Mucosa of descending colon (tissue), 3 donors: ENCODE results near the gene USP47. TPM values are rescaled to one million over a fixed set of nuclear protein-coding genes. Genes with fewer than 3 reads are reported as not detected.

Experiments
- ATAC-seq: fragments of 200-7000 bp; cut with Tn5 transposase; one replicate; pipeline ENCODE4 v1.9.1; 2020; ENCODE audit warnings: mild to moderate bottlenecking, moderate library complexity
- DNase-seq, 3 donors: peaks; one replicate each; pipeline ENCODE4 v3.0.0-alpha.2; 2020
- H3K36me3 ChIP-seq: fragments of 200-600 bp; one replicate; pipeline ENCODE4 v1.8.0; 2021; ENCODE audit warnings: low read depth, mild to moderate bottlenecking
- H3K4me1 ChIP-seq: fragments of 200-600 bp; one replicate; pipeline ENCODE4 v1.8.0; 2021; ENCODE audit warnings: low read depth, mild to moderate bottlenecking
- H3K4me3 ChIP-seq: fragments of 200-600 bp; one replicate; pipeline ENCODE4 v1.8.0; 2021; ENCODE audit warnings: mild to moderate bottlenecking
- H3K9me3 ChIP-seq: fragments of 200-600 bp; one replicate; pipeline ENCODE4 v1.8.0; 2021; ENCODE audit warnings: mild to moderate bottlenecking
- CTCF ChIP-seq: fragments of 200-600 bp; IDR thresholded peaks from one replicate; pipeline ENCODE4 v1.8.0; 2022; ENCODE audit warnings: antibody characterized with exemption, mild to moderate bottlenecking
- intact Hi-C, 2 donors: fragments of 100-400 bp; cut with DNase I in 1 of 2; cut with micrococcal nuclease in 1 of 2; formaldehyde crosslinking; loops; one replicate each; pipeline versions ENCODE4 v1.11.0 to v1.11.1; 2022; cut with DNase I, micrococcal nuclease
- total RNA-seq, 3 donors: library from RNA; stranded (reverse); fragmentation: NEBNext Ultra II Directional in 2 of 3; extraction: Animal tissue kit (Norgen Biotek cat#: 25700) in 2 of 3; gene quantifications; one replicate each; pipeline versions ENCODE4 v1.2.1 to v1.2.4, GENCODE V29; 2021 to 2023
- donor health status: DM: no; HTN: no; CAD: no; lungs with moderate emphysema.
- donor health status: DM: no; HTN: no; CAD: no.
- donor health status: DM: no; HTN: yes; CAD: no.

USP47 gene
- total RNA-seq, 3 donors from 2014 or later = 36.1 to 59.3 (median 39.1) TPM

GRCh38 chr11:11901929-11902328, 60.2 kb downstream of the USP47 start:
- no peak for ATAC-seq
- H3K9me3 ChIP-seq = no peaks in the 10 kb centered on the region
- intact Hi-C loops = no loop called here
- H3K4me3 ChIP-seq = no peak overlapping the region
- no peak for TF ChIP-seq CTCF
- H3K4me1 ChIP-seq = no peaks in the 10 kb centered on the region
- DNase-seq = no peak
- no peaks in the 10 kb centered on the region for H3K36me3 ChIP-seq

- intact Hi-C loops = no loop called here
- H3K4me1 ChIP-seq = no peaks in the 10 kb centered on the region
- ATAC-seq = no peak
- no peak overlapping the region for H3K4me3 ChIP-seq
- no peaks in the 10 kb centered on the region for H3K9me3 ChIP-seq
- TF ChIP-seq CTCF = no peak
- DNase-seq = no peak
- H3K36me3 ChIP-seq = no peaks in the 10 kb centered on the region
These were observed 68.0 kb downstream of the USP47 start for GRCh38 chr11:11909727-11910126.

- no peak for ATAC-seq
- intact Hi-C loops = no loop called here
- H3K4me1 ChIP-seq = no peaks in the 10 kb centered on the region
- no peak overlapping the region for H3K4me3 ChIP-seq
- no peaks in the 10 kb centered on the region for H3K9me3 ChIP-seq
- no peaks in the 10 kb centered on the region for H3K36me3 ChIP-seq
- no peak for DNase-seq
- no peak for TF ChIP-seq CTCF
These were observed 68.8 kb downstream of the USP47 start for GRCh38 chr11:11910541-11910940.

GRCh38 chr11:11913395-11913794, 71.6 kb downstream of the USP47 start:
- TF ChIP-seq CTCF = no peak
- intact Hi-C loops = no loop called here

GRCh38 chr11:11915625-11916024, 73.9 kb downstream of the USP47 start:
- H3K36me3 ChIP-seq = no peaks in the 10 kb centered on the region
- intact Hi-C loops = no loop called here
- TF ChIP-seq CTCF = no peak
- no peaks in the 10 kb centered on the region for H3K4me1 ChIP-seq
- H3K9me3 ChIP-seq = no peaks in the 10 kb centered on the region
- no peak overlapping the region for H3K4me3 ChIP-seq
- no peak for ATAC-seq
- DNase-seq = no peak

More at GRCh38 chr11:11913395-11913794, 71.6 kb downstream of the USP47 start:
- Histone ChIP-seq H3K36me3 (no peaks in the 10 kb centered on the region), H3K4me1 (no peaks in the 10 kb centered on the region), H3K9me3 (no peaks in the 10 kb centered on the region), H3K4me3 (no peak overlapping the region)
- no peak for ATAC-seq
- no peak for DNase-seq

- no peak for TF ChIP-seq CTCF
- no peaks in the 10 kb centered on the region for H3K4me1 ChIP-seq
- DNase-seq (no peak), ATAC-seq (no peak)
- H3K9me3 ChIP-seq = no peaks in the 10 kb centered on the region
- H3K36me3 ChIP-seq = no peaks in the 10 kb centered on the region
- intact Hi-C loops = no loop called here
- no peak overlapping the region for H3K4me3 ChIP-seq
These were observed 75.2 kb downstream of the USP47 start for GRCh38 chr11:11916981-11917399.
